Peyer's patch (tissue), 4 donors: Measurements from ENCODE around the gene CAMK2B.

ENCODE experiments used
- CTCF ChIP-seq, 6 experiments: fragments of 450-650 bp in 4 of 6; fragments of 200-600 bp in 2 of 6; sonication (generic) in 1 of 6; IDR thresholded peaks; one replicate each; pipeline ENCODE4 v1.5.1; 2017 to 2019; ENCODE audit warnings: antibody characterized with exemption in 6 of 6, mild to moderate bottlenecking in 3 of 6, moderate library complexity in 1 of 6
- POLR2A ChIP-seq, 2 donors: fragments of 450-650 bp; IDR thresholded peaks; one replicate each; pipeline ENCODE4 v1.5.1; 2017; ENCODE audit warnings: antibody characterized with exemption in 2 of 2, mild to moderate bottlenecking in 2 of 2, moderate library complexity in 2 of 2

GRCh38 chr7:44336491-44336890, 11.1 kb upstream of the CAMK2B start:
- TF ChIP-seq CTCF (IDR thresholded peaks at IDR 0.05), result no peak
- no peak for TF ChIP-seq POLR2A (IDR thresholded peaks at IDR 0.05)
